ENCODE results near the gene GNG12. TPM values are rescaled to one million over a fixed set of nuclear protein-coding genes. Genes with fewer than 3 reads are reported as not detected.
A peak's percentile ranks its signal among the peaks of the same experiment; 100 is the strongest.

The GNG12 gene
- polyA plus RNA-seq, 3 donors, result 0.03 TPM; not detected in 2

DNA sequence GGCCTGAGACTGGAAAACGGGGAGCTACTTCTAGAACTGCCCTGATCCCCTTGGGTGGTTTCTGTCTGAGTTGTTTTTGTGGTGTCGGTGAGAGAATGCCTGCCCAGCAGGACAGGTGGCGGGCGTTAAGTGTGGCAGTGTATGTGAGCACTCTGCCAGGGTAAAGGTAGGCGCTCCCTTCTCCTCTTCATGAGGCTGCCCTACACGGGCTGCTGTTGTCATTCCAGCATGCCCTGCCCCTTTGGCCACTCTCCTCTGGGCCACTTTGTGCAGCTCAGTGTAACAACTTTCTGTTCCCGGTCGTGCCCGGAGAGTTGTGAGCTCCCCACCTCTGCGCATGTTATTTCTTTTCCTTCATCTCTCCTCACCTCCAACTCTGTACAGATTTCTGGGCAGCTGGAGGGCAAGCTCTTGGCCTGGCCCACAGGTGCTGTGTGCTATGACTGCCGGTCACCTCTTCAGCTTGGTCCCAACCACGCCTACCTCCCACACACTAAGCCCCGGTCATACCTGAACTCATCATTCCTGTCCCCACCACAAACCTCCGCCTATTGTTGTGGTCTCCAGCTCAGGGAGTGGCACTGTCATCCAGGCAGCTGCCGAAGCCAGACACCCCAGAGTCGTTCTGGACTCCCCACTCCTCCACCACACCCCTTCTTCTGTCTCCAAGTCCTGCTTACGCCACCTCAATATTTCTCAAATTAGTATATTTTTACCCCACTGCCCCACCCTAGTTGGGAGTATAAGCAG is 79.3 kb downstream of the GNG12 start:
- Histone ChIP-seq H3K79me2 (ENCODE audit: insufficient read depth, low read length) (no peaks in the 10 kb centered on the region), H2AFZ (ENCODE audit: insufficient read depth, low read depth, low read length, poor library complexity, severe bottlenecking) (peak overlapping the region; percentile 53), H3K27ac (ENCODE audit: low read depth in 1 of 2, low read length in 2 of 2) (no peak overlapping the region), H4K20me1 (ENCODE audit: insufficient read depth, low read length) (no peaks in the 10 kb centered on the region), H3K27me3 (ENCODE audit: control insufficient read depth in 2 of 2, insufficient read depth in 2 of 2, low read length in 2 of 2) (no peaks in the 10 kb centered on the region), H3K4me2 (replicated peaks; ENCODE audit: extremely low read depth, low read length, poor library complexity, severe bottlenecking) (no peak overlapping the region), H3K9ac (ENCODE audit: insufficient read depth, low read length, poor library complexity, severe bottlenecking) (no peak overlapping the region), H3K4me1 (ENCODE audit: control insufficient read depth in 1 of 2, insufficient read depth in 2 of 2, low read length in 2 of 2) (peaks cover 0 to 6% of the 10 kb centered on the region in 2 donors), H3K36me3 (replicated peaks in 1 of 2; ENCODE audit: control insufficient read depth in 1 of 2, insufficient read depth in 2 of 2, low read length in 2 of 2) (no peaks in the 10 kb centered on the region), H3K9me3 (replicated peaks in 1 of 2; ENCODE audit: control insufficient read depth in 1 of 2, insufficient read depth in 1 of 2, low read length in 2 of 2) (no peaks in the 10 kb centered on the region), H3K4me3 (replicated peaks in 1 of 3; ENCODE audit: low read depth in 2 of 3, low read length in 3 of 3) (no peak overlapping the region)
- Mint-ChIP-seq H3K4me1 (peaks cover 17% of the 10 kb centered on the region), H3K9me3 (peaks cover 0 to 3% (median 0%) of the 10 kb centered on the region in 7 donors), H3K36me3 (no peaks in the 10 kb centered on the region), H3K4me3 (no peak overlapping the region), H3K27ac (no peak overlapping the region), H3K27me3 (ENCODE audit: low read depth in 3 of 3) (peaks cover 0 to 4% (median 2%) of the 10 kb centered on the region in 3 donors)
- TF ChIP-seq, protein P1, sequence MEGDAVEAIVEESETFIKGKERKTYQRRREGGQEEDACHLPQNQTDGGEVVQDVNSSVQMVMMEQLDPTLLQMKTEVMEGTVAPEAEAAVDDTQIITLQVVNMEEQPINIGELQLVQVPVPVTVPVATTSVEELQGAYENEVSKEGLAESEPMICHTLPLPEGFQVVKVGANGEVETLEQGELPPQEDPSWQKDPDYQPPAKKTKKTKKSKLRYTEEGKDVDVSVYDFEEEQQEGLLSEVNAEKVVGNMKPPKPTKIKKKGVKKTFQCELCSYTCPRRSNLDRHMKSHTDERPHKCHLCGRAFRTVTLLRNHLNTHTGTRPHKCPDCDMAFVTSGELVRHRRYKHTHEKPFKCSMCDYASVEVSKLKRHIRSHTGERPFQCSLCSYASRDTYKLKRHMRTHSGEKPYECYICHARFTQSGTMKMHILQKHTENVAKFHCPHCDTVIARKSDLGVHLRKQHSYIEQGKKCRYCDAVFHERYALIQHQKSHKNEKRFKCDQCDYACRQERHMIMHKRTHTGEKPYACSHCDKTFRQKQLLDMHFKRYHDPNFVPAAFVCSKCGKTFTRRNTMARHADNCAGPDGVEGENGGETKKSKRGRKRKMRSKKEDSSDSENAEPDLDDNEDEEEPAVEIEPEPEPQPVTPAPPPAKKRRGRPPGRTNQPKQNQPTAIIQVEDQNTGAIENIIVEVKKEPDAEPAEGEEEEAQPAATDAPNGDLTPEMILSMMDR (IDR thresholded peaks at IDR 0.05), result no peak
- intact Hi-C loops (cut with micrococcal nuclease), result no loop called here
- DNase-seq, result no peak
- 86% methylated on average over 17 of the region's 17 CpGs for WGBS (ENCODE audit: insufficient coverage)

DNA sequence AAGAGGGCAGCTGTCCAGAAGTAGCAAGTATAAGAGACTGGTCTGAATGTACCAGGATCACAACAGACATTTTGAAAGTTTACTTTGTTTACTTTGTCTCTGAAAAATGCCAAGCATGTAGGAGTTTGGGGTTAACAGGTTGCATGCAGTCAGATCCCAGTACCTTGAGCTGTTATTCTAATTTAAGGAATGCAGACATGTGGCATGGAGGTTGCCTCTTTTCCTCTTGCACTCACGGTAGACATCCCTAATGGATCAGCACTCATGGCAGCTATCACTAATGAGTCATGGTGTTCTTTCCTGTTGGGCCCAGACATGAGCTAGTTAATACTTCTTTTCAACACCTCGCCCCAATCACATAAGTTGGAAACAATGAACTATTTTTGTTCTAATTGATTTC is 81.0 kb downstream of the GNG12 start:
- intact Hi-C loops (cut with micrococcal nuclease), result no loop called here
- Mint-ChIP-seq H3K4me1 (peaks cover 28% of the 10 kb centered on the region), H3K36me3 (no peaks in the 10 kb centered on the region), H3K9me3 (peaks cover 0 to 3% (median 0%) of the 10 kb centered on the region in 7 donors), H3K27me3 (ENCODE audit: low read depth in 3 of 3) (peaks cover 0 to 6% (median 2%) of the 10 kb centered on the region in 3 donors), H3K4me3 (no peak overlapping the region), H3K27ac (no peak overlapping the region)
- no peaks in the 10 kb centered on the region for H3K9me3 ChIP-seq (replicated peaks in 1 of 2; ENCODE audit: control insufficient read depth in 1 of 2, insufficient read depth in 1 of 2, low read length in 2 of 2)
- no peak overlapping the region for H3K4me2 ChIP-seq (replicated peaks; ENCODE audit: extremely low read depth, low read length, poor library complexity, severe bottlenecking)
- H2AFZ ChIP-seq (ENCODE audit: insufficient read depth, low read depth, low read length, poor library complexity, severe bottlenecking), result no peak overlapping the region
- no peaks in the 10 kb centered on the region for H3K27me3 ChIP-seq (ENCODE audit: control insufficient read depth in 2 of 2, insufficient read depth in 2 of 2, low read length in 2 of 2)
- H3K79me2 ChIP-seq (ENCODE audit: insufficient read depth, low read length), result no peaks in the 10 kb centered on the region
- H3K9ac ChIP-seq (ENCODE audit: insufficient read depth, low read length, poor library complexity, severe bottlenecking), result no peak overlapping the region
- H4K20me1 ChIP-seq (ENCODE audit: insufficient read depth, low read length), result no peaks in the 10 kb centered on the region
- no peak for DNase-seq
- TF ChIP-seq, protein P1 (IDR thresholded peaks at IDR 0.05), result no peak
- H3K4me3 ChIP-seq (replicated peaks in 1 of 3; ENCODE audit: low read depth in 2 of 3, low read length in 3 of 3), result no peak overlapping the region
- WGBS (ENCODE audit: insufficient coverage), result no CpG with 5 or more reads among the region's 2 CpGs
- H3K36me3 ChIP-seq (replicated peaks in 1 of 2; ENCODE audit: control insufficient read depth in 1 of 2, insufficient read depth in 2 of 2, low read length in 2 of 2), result no peaks in the 10 kb centered on the region
- no peak overlapping the region for H3K27ac ChIP-seq (ENCODE audit: low read depth in 1 of 2, low read length in 2 of 2)
- peaks cover 0 to 6% of the 10 kb centered on the region in 2 donors for H3K4me1 ChIP-seq (ENCODE audit: control insufficient read depth in 1 of 2, insufficient read depth in 2 of 2, low read length in 2 of 2)

Data from CD14-positive monocyte (primary cell).